SK-N-SH (cell line): Measurements from ENCODE around the gene PFKFB3. TPM values are rescaled to one million over a fixed set of nuclear protein-coding genes. Genes with fewer than 3 reads are reported as not detected.

Experiments
- CTCF ChIA-PET: fragments of 300-600, 350-600 bp; formaldehyde crosslinking; extraction: SDS; loops from one replicate; lab custom pipeline; 2021; lab: Yijun Ruan, JAX
- POLR2A ChIA-PET: fragments of 350-600 bp; sonication (Branson Sonifier 250); formaldehyde crosslinking; extraction: SDS; loops from one replicate; lab custom pipeline; 2020; ENCODE audit warnings: antibody characterized with exemption, inconsistent platforms; lab: Yijun Ruan, JAX
- DNase-seq: peaks from one replicate; pipeline ENCODE4 v3.0.0; 2012
- H2AFZ ChIP-seq: fragments of 200-600 bp; sonication (generic); 2 replicates; pipeline ENCODE4 v1.8.1; 2016; ENCODE audit warnings: antibody characterized with exemption, mild to moderate bottlenecking, low read depth
- H3F3A ChIP-seq: fragments of 200-600 bp; sonication (generic); replicated peaks from 2 replicates; pipeline ENCODE3; 2016; ENCODE audit warnings: antibody characterized with exemption, mild to moderate bottlenecking; ENCODE audit not compliant: insufficient read depth
- H3K27ac ChIP-seq, 2 experiments: fragments of 200-500 bp in 1 of 2; fragments of 200-600 bp in 1 of 2; sonication (Bioruptor generic) in 1 of 2; sonication (generic), shearing (Covaris generic) in 1 of 2; 2 replicates each; pipeline versions ENCODE4 v1.5.1 to v1.6.1; 2014 to 2016; ENCODE audit warnings: low read depth in 2 of 2, inconsistent platforms in 1 of 2, low read length in 1 of 2, mild to moderate bottlenecking in 1 of 2, mixed read lengths in 1 of 2
- H3K27me3 ChIP-seq: fragments of 200-600 bp; sonication (generic), shearing (Covaris generic); 2 replicates; pipeline ENCODE4 v1.6.1; 2016; ENCODE audit warnings: mixed run types; ENCODE audit not compliant: insufficient read depth
- H3K36me3 ChIP-seq, 2 experiments: fragments of 200-500 bp in 1 of 2; fragments of 200-600 bp in 1 of 2; sonication (Bioruptor generic) in 1 of 2; sonication (generic) in 1 of 2; replicated peaks in 1 of 2; 2 replicates each; pipeline versions ENCODE3 to v1.5.1; 2014 to 2016; ENCODE audit warnings: low read length in 1 of 2, mild to moderate bottlenecking in 1 of 2; ENCODE audit not compliant: insufficient read depth in 2 of 2, control insufficient read depth in 1 of 2
- H3K4me1 ChIP-seq, 2 experiments: fragments of 200-500 bp in 1 of 2; fragments of 200-600 bp in 1 of 2; sonication (Bioruptor generic) in 1 of 2; sonication (generic), shearing (Covaris generic) in 1 of 2; 2 replicates each; pipeline versions ENCODE4 v1.5.1 to v1.6.1; 2014 to 2016; ENCODE audit warnings: low read depth in 1 of 2, low read length in 1 of 2, mixed run types in 1 of 2; ENCODE audit not compliant: insufficient read depth in 2 of 2, control insufficient read depth in 1 of 2
- H3K4me2 ChIP-seq: fragments of 200-600 bp; sonication (generic), shearing (Covaris generic); 2 replicates; pipeline ENCODE4 v1.6.1; 2017; ENCODE audit warnings: mixed run types
- H3K4me3 ChIP-seq, 2 experiments: fragments of 200-500 bp in 1 of 2; fragments of 200-600 bp in 1 of 2; sonication (Bioruptor generic) in 1 of 2; sonication (generic), shearing (Covaris generic) in 1 of 2; 2 replicates each; pipeline versions ENCODE4 v1.5.1 to v1.8.1; 2014 to 2016; ENCODE audit warnings: low read depth in 2 of 2, inconsistent platforms in 1 of 2, low read length in 1 of 2, mild to moderate bottlenecking in 1 of 2, mixed read lengths in 1 of 2, moderate library complexity in 1 of 2
- H3K79me2 ChIP-seq: fragments of 200-600 bp; sonication (generic); 2 replicates; pipeline ENCODE4 v1.8.1; 2017; ENCODE audit warnings: mild to moderate bottlenecking; ENCODE audit not compliant: insufficient read depth
- H3K9ac ChIP-seq: fragments of 200-600 bp; sonication (generic); 2 replicates; pipeline ENCODE4 v1.6.1; 2017; ENCODE audit warnings: mixed run types
- H3K9me2 ChIP-seq: fragments of 200-600 bp; sonication (generic); 2 replicates; pipeline ENCODE4 v1.6.1; 2017; ENCODE audit warnings: mixed run types
- H3K9me3 ChIP-seq: fragments of 200-600 bp; sonication (generic); 2 replicates; pipeline ENCODE4 v1.6.1; 2017; ENCODE audit warnings: mixed run types, mild to moderate bottlenecking, moderate library complexity
- H4K20me1 ChIP-seq: fragments of 200-600 bp; sonication (generic); 2 replicates; pipeline ENCODE4 v1.6.1; 2017; ENCODE audit warnings: mild to moderate bottlenecking, mixed run types; ENCODE audit not compliant: insufficient read depth
- IRF3 ChIP-seq: fragments of 150-350 bp; IDR thresholded peaks from 2 replicates; pipeline ENCODE4 v1.6.1; 2016; ENCODE audit warnings: mild to moderate bottlenecking, low read depth, low read length
- NFIC ChIP-seq: IDR thresholded peaks from 2 replicates; pipeline ENCODE4 v1.4.0; 2012; ENCODE audit warnings: borderline replicate concordance
- PBX3 ChIP-seq: IDR thresholded peaks from 2 replicates; pipeline ENCODE4; 2012
- SIN3A ChIP-seq: IDR thresholded peaks from 2 replicates; pipeline ENCODE4 v1.6.1; 2012; ENCODE audit warnings: low read depth, mild to moderate bottlenecking, low read length, moderate library complexity, borderline replicate concordance
- SMC3 ChIP-seq: IDR thresholded peaks from 2 replicates; pipeline ENCODE4 v1.6.1; 2012; ENCODE audit warnings: low read depth, low read length, improper control_type of control experiment
- USF2 ChIP-seq: fragments of 150-350 bp; IDR thresholded peaks from 2 replicates; pipeline ENCODE4 v1.6.1; 2017; ENCODE audit warnings: antibody characterized with exemption, low read length, low read depth, borderline replicate concordance
- YY1 ChIP-seq: IDR thresholded peaks from 2 replicates; pipeline ENCODE4 v1.4.0; 2012; ENCODE audit warnings: low read depth, mild to moderate bottlenecking
- ZBTB33 ChIP-seq: IDR thresholded peaks from 2 replicates; pipeline ENCODE4 v1.4.0; 2012; ENCODE audit warnings: low read depth, borderline replicate concordance
- WGBS: methylation state at CpG from one replicate; pipeline ENCODE4 v1.1.6; 2017; ENCODE audit warnings: low lambda C conversion rate; 5-methylcytosine and 5-hydroxymethylcytosine counted together
- polyA plus RNA-seq, 3 experiments: library from polyadenylated mRNA; depleted of rRNA; stranded (reverse); fragments of >200 nt; gene quantifications; 2 replicates each; pipeline ENCODE4 v1.2.3, GENCODE V29; 2012

Gene PFKFB3
- polyA plus RNA-seq, 1 of the 3 experiments (the other 2 are of a cell fraction): 59.7 TPM

- Histone ChIP-seq H3K79me2 (peaks cover 87% of the 10 kb centered on the region), H3K36me3 (peaks cover 24 to 45% of the 10 kb centered on the region in 2 experiments), H3K9me2 (no peaks in the 10 kb centered on the region), H3F3A (peaks cover 5% of the 10 kb centered on the region), H3K27ac (peak overlapping the region in 1 of 2 experiments; percentile 70; a peak in 2 of 4 replicates), H3K4me3 (no peak overlapping the region), H3K9ac (no peak overlapping the region), H2AFZ (no peak overlapping the region), H3K4me2 (peak overlapping the region; percentile 60; the same call in 1 of the 2 replicates), H4K20me1 (peaks cover 84% of the 10 kb centered on the region), H3K4me1 (peaks cover 14 to 21% of the 10 kb centered on the region in 2 experiments; a peak in 3 of 4 replicates), H3K9me3 (no peaks in the 10 kb centered on the region), H3K27me3 (no peaks in the 10 kb centered on the region)
- POLR2A ChIA-PET: interaction anchor here (1.9 kb wide), 1 partner anchor 9 kb away, joined by 12 read pairs; the partner anchor contains the start of gene PFKFB3
- peak; percentile 41 for DNase-seq
- no peak for TF ChIP-seq SMC3
- no peak for TF ChIP-seq IRF3
- TF ChIP-seq NFIC: no peak
- no peak for TF ChIP-seq USF2
- no peak for TF ChIP-seq PBX3
- TF ChIP-seq ZBTB33: no peak
- TF ChIP-seq SIN3A: no peak
- no peak for TF ChIP-seq YY1
- CTCF ChIA-PET: interaction anchor here (1.2 to 3.4 kb wide), 3 partner anchors 10 to 234 kb away, joined by 3 to 23 read pairs (median 6); partner anchors contain the start of genes IL15RA and PFKFB3
- WGBS: 83% methylated on average over 5 of the region's 6 CpGs
Observed at GRCh38 chr10:6211341-6211670, 8.6 kb downstream of the PFKFB3 start.
